ENCODE results near the gene DUSP7. TPM values are rescaled to one million over a fixed set of nuclear protein-coding genes. Genes with fewer than 3 reads are reported as not detected.

The DUSP7 gene
- total RNA-seq, 1 donor from 2014 or later, result 30.3 TPM

DNA sequence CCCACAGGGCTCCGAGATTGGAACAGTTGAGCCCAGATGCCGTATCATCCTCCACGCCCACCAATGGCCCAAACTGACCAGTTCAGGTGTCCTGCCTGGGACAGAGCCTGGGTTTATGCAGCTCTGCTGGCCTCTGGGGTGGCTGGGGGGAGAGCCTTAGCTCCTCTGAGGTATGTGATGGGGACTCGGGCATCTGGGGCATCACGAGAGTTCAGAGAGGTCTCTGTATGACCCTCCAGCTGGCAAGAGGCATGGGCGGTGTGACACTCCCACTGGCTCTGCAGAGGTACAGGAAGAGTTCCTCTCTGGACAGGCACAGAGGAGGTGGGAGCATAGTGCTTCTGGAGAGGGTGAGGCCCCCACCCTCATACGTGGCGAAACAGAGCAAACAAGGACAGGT is 26.6 kb upstream of the DUSP7 start:
- Mint-ChIP-seq H3K36me3 (ENCODE audit: low read depth) (peaks cover 4% of the 10 kb centered on the region), H3K9me3 (no peaks in the 10 kb centered on the region), H3K4me3 (ENCODE audit: low read depth) (no peak overlapping the region), H3K27me3 (ENCODE audit: low read depth) (no peaks in the 10 kb centered on the region), H3K27ac (no peak overlapping the region), H3K4me1 (ENCODE audit: low read depth) (peaks cover 25% of the 10 kb centered on the region)
- DNase-seq (ENCODE audit: low spot score), result no peak
- intact Hi-C loops (cut with micrococcal nuclease), result no loop called here

GRCh38 chr3:52080830-52081719 is 24.7 kb upstream of the DUSP7 start:
- no peak overlapping the region for H3K4me3 Mint-ChIP-seq (ENCODE audit: low read depth)
- DNase-seq (ENCODE audit: low spot score), result no peak
- no peak overlapping the region for H3K27ac Mint-ChIP-seq
- no peaks in the 10 kb centered on the region for H3K9me3 Mint-ChIP-seq
- H3K27me3 Mint-ChIP-seq (ENCODE audit: low read depth), result no peaks in the 10 kb centered on the region
- H3K4me1 Mint-ChIP-seq (ENCODE audit: low read depth), result peaks cover 6% of the 10 kb centered on the region
- intact Hi-C loops (cut with micrococcal nuclease), result no loop called here
- no peaks in the 10 kb centered on the region for H3K36me3 Mint-ChIP-seq (ENCODE audit: low read depth)

GRCh38 chr3:52079958-52080357 is 23.6 kb upstream of the DUSP7 start:
- H3K4me3 Mint-ChIP-seq (ENCODE audit: low read depth), result no peak overlapping the region
- no peaks in the 10 kb centered on the region for H3K4me1 Mint-ChIP-seq (ENCODE audit: low read depth)
- no peaks in the 10 kb centered on the region for H3K9me3 Mint-ChIP-seq
- DNase-seq (ENCODE audit: low spot score), result no peak
- H3K36me3 Mint-ChIP-seq (ENCODE audit: low read depth), result no peaks in the 10 kb centered on the region
- no peaks in the 10 kb centered on the region for H3K27me3 Mint-ChIP-seq (ENCODE audit: low read depth)
- intact Hi-C loops (cut with micrococcal nuclease), result no loop called here
- no peak overlapping the region for H3K27ac Mint-ChIP-seq

- no peaks in the 10 kb centered on the region for H3K27me3 Mint-ChIP-seq (ENCODE audit: low read depth)
- DNase-seq (ENCODE audit: low spot score), result no peak
- intact Hi-C loops (cut with micrococcal nuclease), result no loop called here
- H3K36me3 Mint-ChIP-seq (ENCODE audit: low read depth), result no peaks in the 10 kb centered on the region
- no peak overlapping the region for H3K4me3 Mint-ChIP-seq (ENCODE audit: low read depth)
- no peak overlapping the region for H3K27ac Mint-ChIP-seq
- no peaks in the 10 kb centered on the region for H3K4me1 Mint-ChIP-seq (ENCODE audit: low read depth)
- no peaks in the 10 kb centered on the region for H3K9me3 Mint-ChIP-seq
These were observed 22.6 kb upstream of the DUSP7 start for GRCh38 chr3:52078781-52079560.

DNA sequence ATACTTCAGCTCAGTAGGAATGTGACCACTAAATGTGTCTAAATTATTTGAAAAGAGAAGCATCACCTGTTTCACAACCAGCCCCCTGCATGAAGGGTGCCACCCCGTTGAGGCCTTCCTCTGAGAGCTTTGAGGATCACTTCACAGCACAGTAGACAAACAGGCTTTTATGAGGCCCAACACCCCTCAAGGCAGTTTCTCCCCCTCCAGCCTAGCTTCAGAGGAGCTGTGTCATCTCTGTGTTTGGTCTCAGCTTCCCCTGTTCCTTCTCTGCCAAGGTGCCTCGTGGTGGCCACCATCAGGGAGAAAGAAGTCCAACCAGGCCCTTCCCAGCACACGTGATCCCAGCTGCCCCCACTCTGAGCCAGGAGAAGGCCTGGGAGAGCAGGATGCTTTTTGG is 21.6 kb upstream of the DUSP7 start:
- Mint-ChIP-seq H3K4me1 (ENCODE audit: low read depth) (no peaks in the 10 kb centered on the region), H3K27me3 (ENCODE audit: low read depth) (no peaks in the 10 kb centered on the region), H3K36me3 (ENCODE audit: low read depth) (peaks cover 4% of the 10 kb centered on the region), H3K27ac (no peak overlapping the region), H3K4me3 (ENCODE audit: low read depth) (no peak overlapping the region), H3K9me3 (no peaks in the 10 kb centered on the region)
- intact Hi-C loops (cut with micrococcal nuclease), result no loop called here
- DNase-seq (ENCODE audit: low spot score), result no peak

DNA sequence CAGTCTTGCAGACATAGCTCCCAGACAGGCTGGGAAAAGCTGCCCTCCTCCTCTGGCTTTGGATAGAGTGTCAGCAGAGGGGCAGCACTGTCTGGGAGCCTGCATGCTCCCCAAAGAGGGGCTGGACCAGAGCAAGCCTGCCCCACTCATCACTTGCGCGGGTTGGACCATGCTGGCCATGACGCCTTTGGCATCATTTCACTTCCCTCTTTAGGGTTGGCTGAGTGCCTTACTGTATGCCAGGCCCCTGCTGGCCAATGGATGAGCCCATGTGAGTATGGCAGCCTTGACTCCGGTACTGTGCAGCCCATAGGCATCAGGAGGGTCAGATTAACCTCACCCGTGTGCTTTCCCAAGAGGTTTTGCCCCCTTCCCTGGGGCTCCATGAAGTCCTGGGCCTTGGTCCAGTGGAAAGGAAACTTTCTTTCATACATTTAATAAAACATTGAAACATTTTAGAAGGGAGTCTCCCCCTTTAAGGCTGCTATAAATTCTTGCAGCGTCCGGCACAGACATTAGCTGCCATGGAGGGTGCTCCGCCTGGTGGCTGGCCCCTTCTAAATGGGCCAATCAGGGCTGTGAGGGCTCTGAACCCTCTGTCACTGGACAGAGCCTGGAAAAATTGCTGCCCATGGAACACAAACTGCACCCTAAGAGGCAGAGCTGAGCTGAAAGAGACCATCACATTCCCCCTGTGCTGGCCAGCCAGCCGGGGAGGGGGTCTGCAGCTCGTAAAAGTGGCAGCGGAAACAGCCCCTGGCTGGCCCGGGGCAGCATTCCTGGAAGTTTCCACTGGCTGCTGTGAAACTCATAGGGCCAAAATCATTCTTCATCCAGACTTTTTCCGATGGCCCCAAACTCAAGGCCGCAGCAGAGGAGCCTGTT is 20.8 kb upstream of the DUSP7 start:
- no peak for DNase-seq (ENCODE audit: low spot score)
- no peaks in the 10 kb centered on the region for H3K9me3 Mint-ChIP-seq

DNA sequence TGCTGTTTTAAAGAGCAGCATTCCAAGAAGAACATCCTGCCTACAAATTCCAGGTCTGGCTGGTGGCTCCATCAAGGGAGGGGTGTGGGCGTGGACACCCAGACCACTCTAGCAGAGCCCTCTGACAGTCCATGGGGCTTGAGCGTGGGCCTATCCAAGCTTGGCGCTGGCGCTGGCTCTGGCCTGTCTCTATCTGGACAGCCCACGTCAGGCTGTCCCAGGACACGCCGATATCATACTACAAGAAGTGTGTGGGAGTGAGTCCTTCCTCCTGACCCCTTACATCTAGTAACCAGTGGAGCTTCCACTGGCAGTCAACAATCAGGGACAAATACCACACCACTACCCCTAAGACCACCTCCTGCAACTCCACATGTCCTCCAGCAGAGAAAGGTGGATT is 17.1 kb upstream of the DUSP7 start:
- H3K27me3 Mint-ChIP-seq (ENCODE audit: low read depth), result no peaks in the 10 kb centered on the region
- intact Hi-C loops (cut with micrococcal nuclease), result no loop called here
- no peaks in the 10 kb centered on the region for H3K9me3 Mint-ChIP-seq
- H3K4me3 Mint-ChIP-seq (ENCODE audit: low read depth), result no peak overlapping the region
- no peaks in the 10 kb centered on the region for H3K4me1 Mint-ChIP-seq (ENCODE audit: low read depth)
- H3K36me3 Mint-ChIP-seq (ENCODE audit: low read depth), result peaks cover 4% of the 10 kb centered on the region
- DNase-seq (ENCODE audit: low spot score), result no peak
- H3K27ac Mint-ChIP-seq, result no peak overlapping the region

More for the DNA sequence above, 20.8 kb upstream of the DUSP7 start:
- no peaks in the 10 kb centered on the region for H3K4me1 Mint-ChIP-seq (ENCODE audit: low read depth)
- no peaks in the 10 kb centered on the region for H3K27me3 Mint-ChIP-seq (ENCODE audit: low read depth)
- no peak overlapping the region for H3K27ac Mint-ChIP-seq
- H3K36me3 Mint-ChIP-seq (ENCODE audit: low read depth), result peaks cover 4% of the 10 kb centered on the region
- no peak overlapping the region for H3K4me3 Mint-ChIP-seq (ENCODE audit: low read depth)
- intact Hi-C loops (cut with micrococcal nuclease), result no loop called here

DNA sequence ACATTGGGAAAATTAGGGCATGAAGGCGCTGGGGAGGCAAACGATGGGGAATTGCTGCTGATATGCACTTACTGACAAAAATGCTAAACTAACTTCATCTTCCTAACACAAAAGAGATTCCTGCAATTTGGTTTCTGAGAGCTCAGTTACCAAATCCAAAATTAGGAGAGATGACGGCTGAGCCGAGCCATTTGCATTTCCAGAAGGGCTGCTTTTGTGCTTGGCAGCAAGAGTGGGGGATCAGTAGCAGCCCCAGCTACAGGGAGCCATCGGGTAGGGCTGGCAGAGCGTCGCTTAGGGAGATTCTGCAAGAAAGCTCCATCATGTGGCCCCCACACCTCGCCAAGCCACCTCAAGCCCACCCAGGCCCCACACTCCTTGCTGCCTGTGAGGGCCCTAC is 16.1 kb upstream of the DUSP7 start:
- Mint-ChIP-seq H3K27me3 (ENCODE audit: low read depth) (no peaks in the 10 kb centered on the region), H3K4me1 (ENCODE audit: low read depth) (no peaks in the 10 kb centered on the region), H3K4me3 (ENCODE audit: low read depth) (no peak overlapping the region), H3K27ac (no peak overlapping the region), H3K9me3 (no peaks in the 10 kb centered on the region), H3K36me3 (ENCODE audit: low read depth) (peaks cover 4% of the 10 kb centered on the region)
- no peak for DNase-seq (ENCODE audit: low spot score)
- intact Hi-C loops (cut with micrococcal nuclease), result no loop called here

DNA sequence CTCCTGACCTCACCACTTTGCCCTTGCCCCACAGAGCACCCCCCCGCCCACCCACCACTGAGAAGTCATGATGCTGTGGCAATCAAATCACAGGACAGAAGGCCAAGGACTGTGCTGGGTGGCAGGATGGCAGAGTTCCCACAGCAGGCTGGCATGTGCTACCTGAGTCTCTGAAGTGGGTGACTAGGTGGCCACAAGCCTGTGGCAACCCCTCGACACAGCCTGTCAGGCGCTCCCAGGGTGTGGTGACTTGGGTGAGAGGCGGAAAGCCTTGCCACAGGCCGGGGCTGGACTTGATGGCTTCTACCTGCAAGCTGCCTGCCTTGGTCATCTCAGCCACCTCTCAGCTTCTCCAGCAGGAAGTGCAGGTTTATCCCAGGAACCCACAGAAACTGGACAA is 15.6 kb upstream of the DUSP7 start:
- DNase-seq (ENCODE audit: low spot score), result no peak
- Mint-ChIP-seq H3K9me3 (no peaks in the 10 kb centered on the region), H3K27ac (no peak overlapping the region), H3K36me3 (ENCODE audit: low read depth) (peaks cover 4% of the 10 kb centered on the region), H3K4me1 (ENCODE audit: low read depth) (no peaks in the 10 kb centered on the region), H3K27me3 (ENCODE audit: low read depth) (no peaks in the 10 kb centered on the region), H3K4me3 (ENCODE audit: low read depth) (no peak overlapping the region)
- intact Hi-C loops (cut with micrococcal nuclease), result no loop called here

DNA sequence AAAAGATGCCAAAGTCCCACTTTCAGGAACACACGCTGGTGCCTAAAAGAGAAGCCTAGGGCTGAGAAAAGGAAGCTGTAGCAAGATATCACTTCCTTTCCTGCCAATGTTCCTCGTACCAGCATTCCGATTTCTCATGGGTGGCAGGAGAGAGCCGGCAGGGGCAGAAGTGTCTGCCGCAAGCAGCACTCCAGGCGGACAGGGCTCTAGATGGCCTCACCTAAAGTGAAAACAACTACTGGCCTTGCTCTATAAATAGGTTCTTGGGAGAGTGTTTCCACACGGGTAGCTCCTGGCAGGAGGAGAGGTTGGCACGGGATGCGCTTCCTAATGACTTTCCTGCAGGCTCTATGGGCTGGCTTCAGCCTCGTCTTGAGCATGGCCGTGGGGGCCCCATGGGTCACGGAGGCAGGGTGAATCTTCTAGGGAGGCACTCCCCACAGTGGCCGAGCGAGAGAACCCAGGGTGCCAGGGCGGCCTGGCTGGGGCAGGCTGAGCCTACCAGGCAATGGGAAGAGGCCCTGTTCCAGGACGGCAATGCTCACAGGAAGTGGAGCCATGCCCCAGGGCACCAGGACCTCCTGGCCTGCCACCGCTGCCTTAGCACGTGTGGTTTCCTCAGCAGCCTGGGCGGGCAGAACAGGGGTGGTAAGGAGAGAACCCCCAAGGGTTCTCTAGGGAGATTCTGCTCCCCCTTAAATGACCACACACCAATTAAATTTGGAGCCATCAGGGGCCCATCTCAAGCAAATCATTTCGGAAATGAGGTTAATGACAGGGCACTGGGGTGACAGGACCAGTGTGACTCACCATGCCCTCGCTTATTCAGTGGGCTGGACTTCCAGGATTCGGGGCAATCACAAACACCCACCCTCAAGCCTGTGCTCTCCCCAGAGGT is 14.6 kb upstream of the DUSP7 start:
- intact Hi-C loops (cut with micrococcal nuclease), result no loop called here
- H3K27me3 Mint-ChIP-seq (ENCODE audit: low read depth), result no peaks in the 10 kb centered on the region
- H3K9me3 Mint-ChIP-seq, result no peaks in the 10 kb centered on the region
- no peaks in the 10 kb centered on the region for H3K4me1 Mint-ChIP-seq (ENCODE audit: low read depth)
- no peak for DNase-seq (ENCODE audit: low spot score)
- H3K27ac Mint-ChIP-seq, result no peak overlapping the region
- H3K4me3 Mint-ChIP-seq (ENCODE audit: low read depth), result no peak overlapping the region
- peaks cover 4% of the 10 kb centered on the region for H3K36me3 Mint-ChIP-seq (ENCODE audit: low read depth)

GRCh38 chr3:52069855-52070254 is 13.5 kb upstream of the DUSP7 start:
- Mint-ChIP-seq H3K27ac (no peak overlapping the region), H3K27me3 (ENCODE audit: low read depth) (no peaks in the 10 kb centered on the region), H3K36me3 (ENCODE audit: low read depth) (peaks cover 4% of the 10 kb centered on the region), H3K9me3 (no peaks in the 10 kb centered on the region), H3K4me3 (ENCODE audit: low read depth) (no peak overlapping the region), H3K4me1 (ENCODE audit: low read depth) (no peaks in the 10 kb centered on the region)
- no peak for DNase-seq (ENCODE audit: low spot score)
- intact Hi-C loops (cut with micrococcal nuclease), result no loop called here

DNA sequence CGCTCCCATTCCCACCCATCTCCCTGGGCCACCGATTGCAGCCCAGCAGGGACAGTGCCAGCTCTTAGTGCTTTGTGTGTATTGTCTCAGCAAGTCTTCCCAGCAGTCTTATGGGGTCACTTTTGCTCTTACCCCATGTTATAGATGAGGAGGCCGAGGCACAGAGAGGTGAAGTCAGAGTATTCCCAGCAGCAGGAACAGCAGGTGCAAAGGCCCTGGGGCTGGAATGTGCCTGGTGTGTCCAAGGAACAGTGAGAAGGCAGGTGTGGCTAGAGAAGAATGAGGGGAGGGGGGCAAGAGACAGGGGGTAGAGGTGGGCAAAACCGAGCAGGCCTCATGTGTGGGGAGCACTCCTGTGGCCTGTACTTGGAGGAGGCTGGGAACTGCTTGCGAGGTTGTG is 12.8 kb upstream of the DUSP7 start:
- no peaks in the 10 kb centered on the region for H3K27me3 Mint-ChIP-seq (ENCODE audit: low read depth)
- no peak overlapping the region for H3K27ac Mint-ChIP-seq
- H3K36me3 Mint-ChIP-seq (ENCODE audit: low read depth), result peaks cover 4% of the 10 kb centered on the region
- intact Hi-C loops (cut with micrococcal nuclease), result no loop called here
- no peaks in the 10 kb centered on the region for H3K4me1 Mint-ChIP-seq (ENCODE audit: low read depth)
- no peak overlapping the region for H3K4me3 Mint-ChIP-seq (ENCODE audit: low read depth)
- DNase-seq (ENCODE audit: low spot score), result no peak
- no peaks in the 10 kb centered on the region for H3K9me3 Mint-ChIP-seq

Measured in activated T-helper 2 cell treated with anti-CD3 and anti-CD28 coated beads, Interferon-gamma antibody, Interleukin-2, Interleukin-4, amounts not matched to agents 10 μg/mL and 5 μg/mL and 100 μg/mL, durations not matched to agents 14 hours and 24 hours and 36 hours (primary cell).